ENCODE data around the gene AKT2. TPM values are rescaled to one million over a fixed set of nuclear protein-coding genes. Genes with fewer than 3 reads are reported as not detected.

Gene AKT2
- total RNA-seq, 1 donor from 2014 or later = 89.8 TPM

DNA sequence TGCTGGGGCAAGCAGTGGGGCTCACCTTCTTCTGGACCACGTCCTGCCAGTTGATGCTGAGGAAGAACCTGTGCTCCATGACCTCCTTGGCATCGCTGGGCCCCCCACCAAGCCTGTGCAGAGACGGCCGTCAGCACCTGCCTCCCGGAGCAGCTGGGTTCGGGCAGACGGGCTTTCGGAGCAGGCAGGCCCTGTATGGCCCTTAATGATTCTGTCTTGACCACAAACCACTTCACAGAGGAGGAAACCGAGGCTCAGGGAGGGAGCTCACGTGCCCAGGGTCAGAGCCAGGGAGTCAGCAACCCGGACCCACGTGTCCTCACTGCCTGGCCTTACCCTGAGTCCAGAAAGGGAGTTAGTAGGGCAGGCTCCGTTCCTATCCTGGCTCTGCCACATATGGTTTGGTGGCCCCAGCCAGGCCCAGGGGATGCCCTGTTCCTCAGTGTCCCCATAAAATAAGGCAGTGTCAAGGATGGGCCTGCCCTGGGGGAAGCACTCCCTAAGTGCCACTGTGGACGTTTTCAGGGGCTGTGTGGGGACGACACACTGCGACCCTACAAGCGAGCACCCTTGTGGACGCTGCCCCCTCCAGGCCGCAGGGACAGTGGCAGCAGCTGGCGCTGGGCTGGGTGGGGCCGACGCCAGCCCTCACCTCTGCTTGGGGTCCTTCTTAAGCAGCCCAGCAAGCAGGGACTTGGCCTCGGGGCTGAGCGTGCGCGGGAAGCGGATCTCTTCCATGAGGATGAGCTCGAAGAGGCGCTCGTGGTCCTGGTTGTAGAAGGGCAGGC lies 49.7 kb downstream of the AKT2 start:
- Mint-ChIP-seq H3K27ac (ENCODE audit: unreplicated experiment) (no peak overlapping the region), H3K4me1 (ENCODE audit: unreplicated experiment) (peaks cover 11% of the 10 kb centered on the region), H3K36me3 (ENCODE audit: low read depth, unreplicated experiment) (peaks cover 16% of the 10 kb centered on the region), H3K4me3 (ENCODE audit: unreplicated experiment) (no peak overlapping the region), H3K9me3 (ENCODE audit: unreplicated experiment) (no peaks in the 10 kb centered on the region), H3K27me3 (ENCODE audit: unreplicated experiment) (peaks cover 10% of the 10 kb centered on the region)
- no peak for DNase-seq (ENCODE audit: low spot score)
- TF ChIP-seq, protein P1, sequence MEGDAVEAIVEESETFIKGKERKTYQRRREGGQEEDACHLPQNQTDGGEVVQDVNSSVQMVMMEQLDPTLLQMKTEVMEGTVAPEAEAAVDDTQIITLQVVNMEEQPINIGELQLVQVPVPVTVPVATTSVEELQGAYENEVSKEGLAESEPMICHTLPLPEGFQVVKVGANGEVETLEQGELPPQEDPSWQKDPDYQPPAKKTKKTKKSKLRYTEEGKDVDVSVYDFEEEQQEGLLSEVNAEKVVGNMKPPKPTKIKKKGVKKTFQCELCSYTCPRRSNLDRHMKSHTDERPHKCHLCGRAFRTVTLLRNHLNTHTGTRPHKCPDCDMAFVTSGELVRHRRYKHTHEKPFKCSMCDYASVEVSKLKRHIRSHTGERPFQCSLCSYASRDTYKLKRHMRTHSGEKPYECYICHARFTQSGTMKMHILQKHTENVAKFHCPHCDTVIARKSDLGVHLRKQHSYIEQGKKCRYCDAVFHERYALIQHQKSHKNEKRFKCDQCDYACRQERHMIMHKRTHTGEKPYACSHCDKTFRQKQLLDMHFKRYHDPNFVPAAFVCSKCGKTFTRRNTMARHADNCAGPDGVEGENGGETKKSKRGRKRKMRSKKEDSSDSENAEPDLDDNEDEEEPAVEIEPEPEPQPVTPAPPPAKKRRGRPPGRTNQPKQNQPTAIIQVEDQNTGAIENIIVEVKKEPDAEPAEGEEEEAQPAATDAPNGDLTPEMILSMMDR (IDR thresholded peaks at IDR 0.05; ENCODE audit: unreplicated experiment) = no peak

GRCh38 chr19:40234429-40235237 lies 50.5 kb downstream of the AKT2 start:
- TF ChIP-seq, protein P1 (IDR thresholded peaks at IDR 0.05; ENCODE audit: unreplicated experiment) = no peak
- Mint-ChIP-seq H3K4me1 (ENCODE audit: unreplicated experiment) (peaks cover 11% of the 10 kb centered on the region), H3K4me3 (ENCODE audit: unreplicated experiment) (no peak overlapping the region), H3K27ac (ENCODE audit: unreplicated experiment) (no peak overlapping the region), H3K27me3 (ENCODE audit: unreplicated experiment) (peaks cover 10% of the 10 kb centered on the region), H3K9me3 (ENCODE audit: unreplicated experiment) (no peaks in the 10 kb centered on the region), H3K36me3 (ENCODE audit: low read depth, unreplicated experiment) (peaks cover 16% of the 10 kb centered on the region)
- DNase-seq (ENCODE audit: low spot score) = no peak

- H3K4me1 Mint-ChIP-seq (ENCODE audit: unreplicated experiment) = peaks cover 16% of the 10 kb centered on the region
- no peak for DNase-seq (ENCODE audit: low spot score)
- TF ChIP-seq, protein P1 (IDR thresholded peaks at IDR 0.05; ENCODE audit: unreplicated experiment) = no peak
- no peak overlapping the region for H3K4me3 Mint-ChIP-seq (ENCODE audit: unreplicated experiment)
- no peaks in the 10 kb centered on the region for H3K9me3 Mint-ChIP-seq (ENCODE audit: unreplicated experiment)
- H3K27ac Mint-ChIP-seq (ENCODE audit: unreplicated experiment) = no peak overlapping the region
- peaks cover 10% of the 10 kb centered on the region for H3K27me3 Mint-ChIP-seq (ENCODE audit: unreplicated experiment)
- H3K36me3 Mint-ChIP-seq (ENCODE audit: low read depth, unreplicated experiment) = peaks cover 16% of the 10 kb centered on the region
Measured at GRCh38 chr19:40233811-40234389, 51.2 kb downstream of the AKT2 start.

DNA sequence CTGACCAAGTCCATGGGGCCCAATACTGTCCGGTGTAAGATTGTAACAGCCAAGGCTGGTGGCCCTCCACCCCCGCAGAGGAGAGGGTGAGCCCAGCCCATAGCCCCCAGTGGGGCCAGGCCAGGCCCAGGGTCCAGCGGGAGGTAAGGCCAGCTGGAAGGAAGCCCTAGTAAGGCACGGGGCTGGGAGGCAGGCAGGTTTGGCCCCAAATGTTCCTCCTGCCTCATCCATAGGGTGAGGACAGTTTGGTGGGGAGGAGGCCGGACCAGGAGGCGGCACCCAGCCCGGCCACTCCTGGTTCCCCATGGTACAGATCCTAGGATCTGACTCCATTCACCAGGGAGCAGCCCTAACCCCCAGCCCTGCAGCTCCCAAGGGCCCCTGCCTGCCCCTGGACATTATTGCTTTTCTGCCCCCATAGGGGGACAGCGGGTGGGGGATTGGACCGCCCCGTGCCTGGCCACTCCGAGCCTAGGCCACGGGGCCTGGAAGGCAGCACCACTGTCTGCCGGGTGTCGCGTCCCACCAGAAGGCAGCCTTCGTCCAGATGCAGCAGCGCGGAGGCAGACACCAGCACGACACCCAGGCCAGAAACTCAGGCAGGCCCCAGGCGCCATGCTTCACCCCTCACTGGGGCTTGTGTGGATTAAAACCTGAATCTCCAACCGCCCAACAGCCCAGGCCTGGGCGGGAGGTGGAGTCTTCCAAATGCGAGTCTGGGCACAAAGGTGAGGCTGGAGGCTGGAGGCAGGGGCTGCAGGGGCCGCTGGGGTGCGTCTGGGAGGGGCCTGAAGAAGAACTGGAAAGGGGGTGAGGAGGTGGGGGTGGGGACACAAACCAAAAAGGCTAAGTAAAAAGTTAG lies 52.0 kb downstream of the AKT2 start:
- H3K4me3 Mint-ChIP-seq (ENCODE audit: unreplicated experiment) = no peak overlapping the region
- peaks cover 11% of the 10 kb centered on the region for H3K27me3 Mint-ChIP-seq (ENCODE audit: unreplicated experiment)
- TF ChIP-seq, protein P1 (IDR thresholded peaks at IDR 0.05; ENCODE audit: unreplicated experiment) = no peak
- DNase-seq (ENCODE audit: low spot score) = no peak
- H3K36me3 Mint-ChIP-seq (ENCODE audit: low read depth, unreplicated experiment) = peaks cover 13% of the 10 kb centered on the region
- no peak overlapping the region for H3K27ac Mint-ChIP-seq (ENCODE audit: unreplicated experiment)
- H3K4me1 Mint-ChIP-seq (ENCODE audit: unreplicated experiment) = peaks cover 20% of the 10 kb centered on the region
- H3K9me3 Mint-ChIP-seq (ENCODE audit: unreplicated experiment) = no peaks in the 10 kb centered on the region

Measured in endothelial cell (in vitro differentiated cells).